Pancreas (tissue), 10 donors: ENCODE measurements around the gene NGFR. TPM values are rescaled to one million over a fixed set of nuclear protein-coding genes. Genes with fewer than 3 reads are reported as not detected.
A peak's percentile ranks its signal among the peaks of the same experiment; 100 is the strongest.

ENCODE experiments used
- ATAC-seq, 4 donors: fragments of 200-7000 bp; cut with Tn5 transposase; one replicate each; pipeline versions ENCODE4 v1.8.0 to v1.9.1; 2020; ENCODE audit warnings: mild to moderate bottlenecking in 4 of 4, moderate library complexity in 4 of 4
- DNase-seq, 6 donors: peaks; one replicate each; pipeline ENCODE4 v3.0.0-alpha.2; 2020
- FAIRE-seq: peaks from 2 replicates; lab custom pipeline; 2012; peaks lifted over from hg19 to GRCh38; lab: Jason Lieb, UNC
- H3K27ac ChIP-seq, 4 donors: fragments of 200-600 bp; sonication (generic); 1 replicate in 3 of 4; 2 replicates in 1 of 4; pipeline versions ENCODE4 v1.5.0 to v1.8.0; 2020
- H3K27me3 ChIP-seq, 4 donors: fragments of 200-600 bp; one replicate each; pipeline ENCODE4 v1.8.0; 2021
- H3K36me3 ChIP-seq, 3 donors: fragments of 200-600 bp; sonication (generic) in 1 of 3; one replicate each; pipeline versions ENCODE4 v1.5.0 to v1.8.0; 2020 to 2021
- H3K4me1 ChIP-seq, 3 donors: fragments of 200-600 bp; one replicate each; pipeline ENCODE4 v1.8.0; 2021
- H3K4me3 ChIP-seq, 4 donors: fragments of 200-600 bp; sonication (generic) in 2 of 4; one replicate each; pipeline versions ENCODE4 v1.5.0 to v1.8.0; 2020 to 2021
- H3K9me3 ChIP-seq, 4 donors: fragments of 200-600 bp; one replicate each; pipeline ENCODE4 v1.8.0; 2021
- WGBS, 2 donors: extraction: QIAGEN DNeasy Blood & Tissue Kit; methylation state at CpG; one replicate each; pipeline ENCODE4 v1.1.7; 2013; 5-methylcytosine and 5-hydroxymethylcytosine counted together
- intact Hi-C, 3 donors: fragments of 100-400 bp; cut with DNase I; formaldehyde crosslinking; loops; one replicate each; pipeline versions ENCODE4 v1.11.1 to v1.14.2; 2022
- polyA plus RNA-seq, 2 donors: library from polyadenylated mRNA; stranded (reverse); fragments of 200-250 nt; gene quantifications; one replicate each; pipeline ENCODE4 v1.2.3, GENCODE V29; 2013
- total RNA-seq, 6 donors: library from RNA; stranded (reverse); fragmentation: NEBNext Ultra II Directional in 4 of 6; extraction: Animal tissue kit (Norgen Biotek cat#: 25700) in 4 of 6; gene quantifications; one replicate each; pipeline versions ENCODE4 v1.2.1 to v1.2.4, GENCODE V29; 2021 to 2023
- TF ChIP-seq, protein P1 (sequence below), 4 donors: fragments of 200-600 bp; sonication (generic) in 3 of 4; IDR thresholded peaks; one replicate each; pipeline versions ENCODE4 v1.5.0 to v1.8.0; 2021; ENCODE audit warnings: antibody characterized with exemption in 4 of 4
- donor health status: healthy with polysubstance abuse.
- donor health status: DM: no; HTN: no; CAD: no; lungs with moderate emphysema.
- donor health status: DM: no; HTN: no; CAD: no.
- donor health status: control.
- donor health status: control.
- donor health status: Bipolar disorder and iron deficiency.
- donor health status: DM: yes; HTN: yes; CAD: no.
- donor health status: DM: no; HTN: no; CAD: no.
- donor health status: DM: no; HTN: no; CAD: no.
- donor health status: DM: yes; HTN: yes; CAD: no.

NGFR gene, protein sequence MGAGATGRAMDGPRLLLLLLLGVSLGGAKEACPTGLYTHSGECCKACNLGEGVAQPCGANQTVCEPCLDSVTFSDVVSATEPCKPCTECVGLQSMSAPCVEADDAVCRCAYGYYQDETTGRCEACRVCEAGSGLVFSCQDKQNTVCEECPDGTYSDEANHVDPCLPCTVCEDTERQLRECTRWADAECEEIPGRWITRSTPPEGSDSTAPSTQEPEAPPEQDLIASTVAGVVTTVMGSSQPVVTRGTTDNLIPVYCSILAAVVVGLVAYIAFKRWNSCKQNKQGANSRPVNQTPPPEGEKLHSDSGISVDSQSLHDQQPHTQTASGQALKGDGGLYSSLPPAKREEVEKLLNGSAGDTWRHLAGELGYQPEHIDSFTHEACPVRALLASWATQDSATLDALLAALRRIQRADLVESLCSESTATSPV
- total RNA-seq, result 10 to 100 TPM in 1 of 6 donors, 1 to 10 TPM in 5; 1.1 to 19.0 (median 4.7) TPM
- polyA plus RNA-seq, result 1 to 10 TPM; 2.7 to 6.6 TPM

DNA sequence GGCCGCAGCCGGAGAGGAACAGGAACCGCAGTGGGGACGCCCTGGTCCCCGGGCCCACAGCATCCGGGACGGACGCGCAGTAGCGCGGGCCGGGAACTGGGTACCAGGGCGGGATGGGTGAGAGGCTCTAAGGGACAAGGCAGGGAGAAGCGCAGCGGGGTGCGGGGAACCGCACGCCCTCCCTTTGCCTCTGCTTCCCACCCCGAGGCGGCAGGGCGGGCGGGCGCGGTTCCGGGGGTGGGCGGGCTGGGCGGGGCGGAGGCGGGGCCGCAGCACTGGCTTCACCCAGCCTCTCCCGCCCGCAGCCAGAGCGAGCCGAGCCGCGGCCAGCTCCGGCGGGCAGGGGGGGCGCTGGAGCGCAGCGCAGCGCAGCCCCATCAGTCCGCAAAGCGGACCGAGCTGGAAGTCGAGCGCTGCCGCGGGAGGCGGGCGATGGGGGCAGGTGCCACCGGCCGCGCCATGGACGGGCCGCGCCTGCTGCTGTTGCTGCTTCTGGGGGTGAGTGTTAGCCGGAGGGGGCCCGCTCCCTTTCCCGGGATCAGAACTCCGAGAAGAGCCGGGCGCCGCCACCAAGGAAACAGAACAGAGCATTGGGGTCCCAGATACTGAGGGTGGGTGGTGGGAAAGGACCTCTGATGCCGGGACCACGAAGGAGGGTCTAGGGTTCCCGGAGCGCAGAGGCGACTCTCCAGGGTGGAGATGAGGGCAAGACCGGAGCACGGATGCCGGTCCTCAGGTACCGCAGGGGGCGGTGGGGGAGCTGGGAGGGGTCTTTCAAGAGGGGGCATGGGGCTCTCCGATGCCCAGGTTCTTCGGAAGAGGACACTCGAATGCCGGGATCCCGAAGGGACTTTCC is at the start of gene NGFR:
TSS of gene NGFR (plus strand) at position 308 of the 856 bp plus-strand sequence. CDS start at position 433, 125 bp downstream.
- peaks cover 0 to 20% (median 20%) of the 10 kb centered on the region in 3 donors for H3K4me1 ChIP-seq
- no peaks in the 10 kb centered on the region for H3K9me3 ChIP-seq
- 2 to 3% methylated on average over 44 to 79 of the region's 79 CpGs for WGBS, 2 donors
- H3K36me3 ChIP-seq, result no peaks in the 10 kb centered on the region
- H3K27me3 ChIP-seq, result peaks cover 0 to 39% (median 2%) of the 10 kb centered on the region in 4 donors
- ATAC-seq (peak; percentile 23 to 82 (median 59)), DNase-seq (peak in 1 of 6 donors; percentile 69), FAIRE-seq (no peak)
- TF ChIP-seq, protein P1, sequence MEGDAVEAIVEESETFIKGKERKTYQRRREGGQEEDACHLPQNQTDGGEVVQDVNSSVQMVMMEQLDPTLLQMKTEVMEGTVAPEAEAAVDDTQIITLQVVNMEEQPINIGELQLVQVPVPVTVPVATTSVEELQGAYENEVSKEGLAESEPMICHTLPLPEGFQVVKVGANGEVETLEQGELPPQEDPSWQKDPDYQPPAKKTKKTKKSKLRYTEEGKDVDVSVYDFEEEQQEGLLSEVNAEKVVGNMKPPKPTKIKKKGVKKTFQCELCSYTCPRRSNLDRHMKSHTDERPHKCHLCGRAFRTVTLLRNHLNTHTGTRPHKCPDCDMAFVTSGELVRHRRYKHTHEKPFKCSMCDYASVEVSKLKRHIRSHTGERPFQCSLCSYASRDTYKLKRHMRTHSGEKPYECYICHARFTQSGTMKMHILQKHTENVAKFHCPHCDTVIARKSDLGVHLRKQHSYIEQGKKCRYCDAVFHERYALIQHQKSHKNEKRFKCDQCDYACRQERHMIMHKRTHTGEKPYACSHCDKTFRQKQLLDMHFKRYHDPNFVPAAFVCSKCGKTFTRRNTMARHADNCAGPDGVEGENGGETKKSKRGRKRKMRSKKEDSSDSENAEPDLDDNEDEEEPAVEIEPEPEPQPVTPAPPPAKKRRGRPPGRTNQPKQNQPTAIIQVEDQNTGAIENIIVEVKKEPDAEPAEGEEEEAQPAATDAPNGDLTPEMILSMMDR (IDR thresholded peaks at IDR 0.05), result no peak
- no peak within 1 kb of the TSS for H3K27ac ChIP-seq
- intact Hi-C loops, result loop anchor here in 1 of 3 donors (5.0 kb wide), 1 partner anchor 57 kb away; no protein-coding TSS in a partner anchor
- H3K4me3 ChIP-seq, result peak within 1 kb of the TSS in 3 of 4 donors; percentile 11 to 47 (median 39)

DNA sequence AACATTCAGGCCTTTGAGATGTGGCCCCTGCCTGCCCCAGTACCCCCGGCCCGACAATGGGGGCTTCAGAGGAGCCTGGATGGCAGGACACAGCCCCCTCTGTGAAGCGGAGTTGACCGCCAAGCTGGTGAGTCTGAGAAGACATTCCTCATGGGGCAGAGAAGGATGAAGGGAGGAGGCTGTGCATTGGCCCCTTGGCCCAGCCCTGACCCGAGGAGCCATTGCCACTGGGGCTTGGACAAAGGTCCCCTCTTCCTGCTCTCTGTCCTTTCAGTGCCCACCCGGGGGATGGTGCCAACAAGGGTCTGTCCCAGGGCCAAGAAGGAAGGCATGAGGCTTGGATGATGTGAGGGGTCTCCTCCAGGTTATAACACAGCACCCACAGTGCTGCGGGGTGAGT is 49.5 kb upstream of the NGFR start:
- Histone ChIP-seq H3K36me3 (no peaks in the 10 kb centered on the region), H3K4me3 (no peak overlapping the region), H3K9me3 (no peaks in the 10 kb centered on the region), H3K27me3 (no peaks in the 10 kb centered on the region), H3K4me1 (no peaks in the 10 kb centered on the region), H3K27ac (no peak overlapping the region)
- intact Hi-C loops, result no loop called here
- ATAC-seq (no peak), DNase-seq (peak in 1 of 6 donors; percentile 39), FAIRE-seq (no peak)
- TF ChIP-seq, protein P1 (IDR thresholded peaks at IDR 0.05), result no peak
- WGBS, 2 donors, result 62 to 79% methylated on average over 7 of the region's 7 CpGs

DNA sequence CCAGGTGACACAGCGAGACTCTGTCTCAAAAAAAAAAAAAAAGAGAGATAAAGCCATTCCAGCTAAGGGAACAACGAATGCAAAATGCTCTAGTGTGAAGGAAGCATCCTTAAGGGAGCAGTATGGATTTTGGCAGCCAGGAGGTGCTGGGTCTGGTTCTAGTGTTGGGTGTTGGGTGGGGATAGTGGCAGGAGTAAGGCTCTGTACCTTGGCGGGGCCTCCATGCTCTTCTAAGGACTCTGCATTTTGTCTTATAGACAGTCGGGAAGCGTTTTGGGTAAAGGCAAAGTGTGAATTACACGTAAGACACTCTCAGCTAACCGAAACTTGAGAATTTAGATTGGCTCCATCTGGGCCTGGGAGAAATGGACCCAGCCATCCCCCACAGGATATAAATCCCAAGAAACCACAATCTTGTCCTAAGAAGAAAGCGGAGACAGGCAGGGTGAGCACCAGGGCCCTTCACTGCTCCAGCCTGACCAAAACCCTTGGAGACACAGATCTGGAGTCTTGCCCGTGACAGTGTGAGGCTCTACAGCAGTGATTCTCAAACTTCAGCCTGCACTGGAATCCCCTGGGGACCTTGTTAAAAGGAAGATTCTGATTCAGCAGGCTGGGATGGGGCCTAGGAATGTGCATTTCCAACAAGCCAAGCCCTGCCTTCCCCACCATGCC is 47.3 kb upstream of the NGFR start:
- TF ChIP-seq, protein P1 (IDR thresholded peaks at IDR 0.05), result no peak
- Histone ChIP-seq H3K4me3 (no peak overlapping the region), H3K9me3 (no peaks in the 10 kb centered on the region), H3K4me1 (no peaks in the 10 kb centered on the region), H3K27ac (no peak overlapping the region), H3K36me3 (no peaks in the 10 kb centered on the region), H3K27me3 (no peaks in the 10 kb centered on the region)
- WGBS, 2 donors, result 76 to 80% methylated on average over 9 of the region's 9 CpGs
- FAIRE-seq (no peak), ATAC-seq (no peak), DNase-seq (no peak)
- intact Hi-C loops, result no loop called here

DNA sequence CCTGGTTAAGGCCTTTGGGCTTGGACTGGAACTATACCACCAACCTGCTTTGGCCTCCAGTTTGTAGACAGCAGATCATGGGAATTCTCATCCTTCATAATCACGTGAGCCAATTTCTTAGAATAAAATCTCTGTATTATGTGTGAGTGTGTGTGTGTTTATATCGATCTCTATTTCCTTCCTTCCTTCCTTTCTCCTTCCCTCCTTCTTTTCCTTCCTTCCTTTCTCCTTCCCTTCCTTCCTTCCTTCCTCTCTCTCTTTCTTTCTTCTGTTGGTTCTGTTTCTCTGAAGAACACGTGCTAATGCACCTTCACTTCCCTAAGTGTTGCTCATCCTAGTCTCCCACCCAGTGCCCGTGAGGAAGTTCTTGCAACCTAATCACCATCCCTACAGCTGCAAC is 44.9 kb upstream of the NGFR start:
- FAIRE-seq (no peak), ATAC-seq (no peak), DNase-seq (no peak)
- Histone ChIP-seq H3K4me3 (no peak overlapping the region), H3K27me3 (no peaks in the 10 kb centered on the region), H3K4me1 (no peaks in the 10 kb centered on the region), H3K9me3 (no peaks in the 10 kb centered on the region), H3K27ac (no peak overlapping the region), H3K36me3 (no peaks in the 10 kb centered on the region)
- WGBS, 2 donors, result 69 to 77% methylated on average over 4 of the region's 4 CpGs
- intact Hi-C loops, result no loop called here
- TF ChIP-seq, protein P1 (IDR thresholded peaks at IDR 0.05), result no peak
